ENCODE data around the gene TSPAN18.

GRCh38 chr11:44959064-44959463 lies 232.3 kb downstream of the TSPAN18 start:
- TF ChIP-seq YY1 (IDR thresholded peaks at IDR 0.05; ENCODE audit: insufficient read depth, insufficient read length) (no peak), SUZ12 (IDR thresholded peaks at IDR 0.05; ENCODE audit: extremely low read depth, insufficient read depth, insufficient read length) (no peak)
